HEK293 (cell line): Measurements from ENCODE around the gene C1QL1.

Experiments
- CTCF ChIA-PET: fragments of 350-600 bp; formaldehyde crosslinking; extraction: SDS; loops from one replicate; lab custom pipeline; 2021; ENCODE audit warnings: antibody characterized with exemption; lab: Yijun Ruan, JAX
- POLR2A ChIA-PET: fragments of 300-600 bp; formaldehyde crosslinking; extraction: SDS; loops from one replicate; lab custom pipeline; 2020; ENCODE audit warnings: antibody characterized with exemption, inconsistent platforms; lab: Yijun Ruan, JAX
- H3K27ac ChIP-seq: fragments of 200-500 bp; sonication (Bioruptor generic); 2 replicates; pipeline ENCODE4 v1.5.1; 2014; ENCODE audit warnings: low read depth, low read length, control low read depth, inconsistent platforms; ENCODE audit errors: extremely low read depth
- H3K36me3 ChIP-seq, 2 experiments: fragments of 200-500 bp in 1 of 2; sonication (Bioruptor generic) in 1 of 2; 1 replicate in 1 of 2; 2 replicates in 1 of 2; pipeline ENCODE4 v1.5.1; 2014 to 2017; ENCODE audit warnings: inconsistent platforms in 2 of 2, low read length in 2 of 2; ENCODE audit not compliant: control insufficient read depth in 2 of 2, insufficient read depth in 1 of 2
- H3K4me1 ChIP-seq: fragments of 200-500 bp; sonication (Bioruptor generic); 2 replicates; pipeline ENCODE4 v1.5.1; 2014; ENCODE audit warnings: mild to moderate bottlenecking, low read length, inconsistent platforms; ENCODE audit not compliant: control insufficient read depth, insufficient read depth
- H3K4me3 ChIP-seq: 2 replicates; pipeline ENCODE4 v1.5.1; 2011; ENCODE audit warnings: low read depth, mild to moderate bottlenecking, control low read depth, low read length, moderate library complexity
- H3K9me3 ChIP-seq: fragments of 200-500 bp; sonication (Bioruptor generic); 2 replicates; pipeline ENCODE4 v1.5.1; 2014; ENCODE audit warnings: low read depth, low read length, inconsistent platforms; ENCODE audit not compliant: control insufficient read depth, insufficient read depth
- IKZF3 ChIP-seq: fragments of 450-650 bp; IDR thresholded peaks from 2 replicates; pipeline ENCODE4 v1.5.0; 2018; ENCODE audit warnings: missing biosample characterization, mild to moderate bottlenecking, missing genetic modification characterization, moderate library complexity
- KLF16 ChIP-seq: fragments of 450-650 bp; formaldehyde crosslinking; IDR thresholded peaks from 2 replicates; pipeline ENCODE4 v1.5.1; 2017; ENCODE audit warnings: missing biosample characterization, missing genetic modification characterization
- YY1 ChIP-seq: fragments of 450-650 bp; formaldehyde crosslinking; IDR thresholded peaks from 2 replicates; pipeline ENCODE4 v1.5.1; 2018; ENCODE audit warnings: missing biosample characterization, missing genetic modification characterization
- ZBTB21 ChIP-seq: fragments of 450-650 bp; formaldehyde crosslinking; IDR thresholded peaks from 2 replicates; pipeline ENCODE4 v1.5.1; 2017; ENCODE audit warnings: missing biosample characterization, missing genetic modification characterization
- ZBTB6 ChIP-seq: fragments of 450-650 bp; formaldehyde crosslinking; IDR thresholded peaks from 2 replicates; pipeline ENCODE4 v1.5.1; 2017; ENCODE audit warnings: missing biosample characterization, missing genetic modification characterization
- ZIC2 ChIP-seq: fragments of 450-650 bp; formaldehyde crosslinking; IDR thresholded peaks from 2 replicates; pipeline ENCODE4 v1.5.1; 2016; ENCODE audit warnings: missing biosample characterization, missing genetic modification characterization
- ZNF132 ChIP-seq: fragments of 450-650 bp; formaldehyde crosslinking; IDR thresholded peaks from 2 replicates; pipeline ENCODE4 v1.5.1; 2017; ENCODE audit warnings: missing biosample characterization, missing genetic modification characterization, borderline replicate concordance
- ZNF138 ChIP-seq: fragments of 450-650 bp; formaldehyde crosslinking; IDR thresholded peaks from 2 replicates; pipeline ENCODE4 v1.5.1; 2016; ENCODE audit warnings: missing biosample characterization, missing genetic modification characterization, borderline replicate concordance
- ZNF174 ChIP-seq: fragments of 450-650 bp; formaldehyde crosslinking; IDR thresholded peaks from 2 replicates; pipeline ENCODE4 v1.5.0; 2017; ENCODE audit warnings: missing biosample characterization, mild to moderate bottlenecking, missing genetic modification characterization
- ZNF202 ChIP-seq: fragments of 450-650 bp; formaldehyde crosslinking; IDR thresholded peaks from 2 replicates; pipeline ENCODE4 v1.5.1; 2016; ENCODE audit warnings: missing biosample characterization, missing genetic modification characterization, borderline replicate concordance
- ZNF555 ChIP-seq: fragments of 450-650 bp; formaldehyde crosslinking; conservative IDR thresholded peaks from 2 replicates; pipeline ENCODE4 v1.5.1; 2017; ENCODE audit warnings: missing biosample characterization, mild to moderate bottlenecking, missing genetic modification characterization, inconsistent platforms
- ZNF623 ChIP-seq: fragments of 450-650 bp; formaldehyde crosslinking; IDR thresholded peaks from 2 replicates; pipeline ENCODE4 v1.5.1; 2016; ENCODE audit warnings: missing biosample characterization, missing genetic modification characterization
- ZNF626 ChIP-seq: fragments of 450-650 bp; sonication (Bioruptor Pico); formaldehyde crosslinking; IDR thresholded peaks from 2 replicates; pipeline ENCODE4 v1.5.1; 2018; ENCODE audit warnings: missing biosample characterization, missing genetic modification characterization, inconsistent platforms
- ZNF639 ChIP-seq: fragments of 450-650 bp; formaldehyde crosslinking; IDR thresholded peaks from 2 replicates; pipeline ENCODE4 v1.5.1; 2016; ENCODE audit warnings: missing biosample characterization, missing genetic modification characterization
- ZNF785 ChIP-seq: fragments of 450-650 bp; formaldehyde crosslinking; IDR thresholded peaks from 2 replicates; pipeline ENCODE4 v1.5.1; 2016; ENCODE audit warnings: missing biosample characterization, missing genetic modification characterization
- ZNF792 ChIP-seq: fragments of 450-650 bp; formaldehyde crosslinking; IDR thresholded peaks from 2 replicates; pipeline ENCODE4 v1.5.1; 2016; ENCODE audit warnings: missing biosample characterization, missing genetic modification characterization
- TF ChIP-seq, protein P1 (sequence below): fragments of 450-650 bp; formaldehyde crosslinking; IDR thresholded peaks from 2 replicates; pipeline ENCODE4 v1.5.1; 2017; ENCODE audit warnings: missing biosample characterization, mild to moderate bottlenecking, missing genetic modification characterization, moderate library complexity
- TF ChIP-seq, protein P2 (sequence below): fragments of 450-650 bp; formaldehyde crosslinking; IDR thresholded peaks from 2 replicates; pipeline ENCODE4 v1.5.1; 2017; ENCODE audit warnings: missing biosample characterization, missing genetic modification characterization
- TF ChIP-seq, protein P3 (sequence below): fragments of 450-650 bp; formaldehyde crosslinking; IDR thresholded peaks from 2 replicates; pipeline ENCODE4; 2016; ENCODE audit warnings: missing biosample characterization, missing genetic modification characterization
- TF ChIP-seq, protein P4 (sequence below): fragments of 450-650 bp; formaldehyde crosslinking; IDR thresholded peaks from 2 replicates; pipeline ENCODE4 v1.5.1; 2016; ENCODE audit warnings: missing biosample characterization, missing genetic modification characterization

Gene C1QL1

GRCh38 chr17:45004388-45004787 is 36.3 kb upstream of the C1QL1 start:
- ChIA-PET CTCF (interaction anchor here (0.7 kb wide), 1 partner anchor 343 kb away, joined by 3 read pairs; no protein-coding TSS in a partner anchor), POLR2A (interaction anchor here (0.7 kb wide), 2 partner anchors 84 to 105 kb away, joined by 3 read pairs; a partner anchor contains a TSS)
- Histone ChIP-seq H3K4me1 (peaks cover 3% of the 10 kb centered on the region; the same call in 1 of the 2 replicates), H3K36me3 (no peaks in the 10 kb centered on the region), H3K4me3 (no peak overlapping the region), H3K27ac (no peak overlapping the region), H3K9me3 (0 out of 2 replicates have a peak, but pooled peaks cover under 1% of the 10 kb centered on the region)
- TF ChIP-seq ZNF639 (tag by site-specific recombination) (no peak), ZNF132 (tag by site-specific recombination) (no peak), ZNF785 (tag by site-specific recombination) (no peak), IKZF3 (tag by site-specific recombination) (no peak), ZBTB21 (tag by site-specific recombination) (no peak), ZNF174 (tag by site-specific recombination) (no peak), KLF16 (no peak), ZNF623 (tag by site-specific recombination) (no peak), ZNF555 (tag by site-specific recombination) (no peak), ZBTB6 (no peak), ZNF202 (no peak), YY1 (tag by site-specific recombination) (no peak), ZNF138 (tag by site-specific recombination) (no peak), ZNF626 (tag by site-specific recombination) (no peak), ZNF792 (tag by site-specific recombination) (no peak)
- TF ChIP-seq, protein P1, sequence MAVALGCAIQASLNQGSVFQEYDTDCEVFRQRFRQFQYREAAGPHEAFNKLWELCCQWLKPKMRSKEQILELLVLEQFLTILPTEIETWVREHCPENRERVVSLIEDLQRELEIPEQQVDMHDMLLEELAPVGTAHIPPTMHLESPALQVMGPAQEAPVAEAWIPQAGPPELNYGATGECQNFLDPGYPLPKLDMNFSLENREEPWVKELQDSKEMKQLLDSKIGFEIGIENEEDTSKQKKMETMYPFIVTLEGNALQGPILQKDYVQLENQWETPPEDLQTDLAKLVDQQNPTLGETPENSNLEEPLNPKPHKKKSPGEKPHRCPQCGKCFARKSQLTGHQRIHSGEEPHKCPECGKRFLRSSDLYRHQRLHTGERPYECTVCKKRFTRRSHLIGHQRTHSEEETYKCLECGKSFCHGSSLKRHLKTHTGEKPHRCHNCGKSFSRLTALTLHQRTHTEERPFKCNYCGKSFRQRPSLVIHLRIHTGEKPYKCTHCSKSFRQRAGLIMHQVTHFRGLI, result no peak
- TF ChIP-seq, protein P2, sequence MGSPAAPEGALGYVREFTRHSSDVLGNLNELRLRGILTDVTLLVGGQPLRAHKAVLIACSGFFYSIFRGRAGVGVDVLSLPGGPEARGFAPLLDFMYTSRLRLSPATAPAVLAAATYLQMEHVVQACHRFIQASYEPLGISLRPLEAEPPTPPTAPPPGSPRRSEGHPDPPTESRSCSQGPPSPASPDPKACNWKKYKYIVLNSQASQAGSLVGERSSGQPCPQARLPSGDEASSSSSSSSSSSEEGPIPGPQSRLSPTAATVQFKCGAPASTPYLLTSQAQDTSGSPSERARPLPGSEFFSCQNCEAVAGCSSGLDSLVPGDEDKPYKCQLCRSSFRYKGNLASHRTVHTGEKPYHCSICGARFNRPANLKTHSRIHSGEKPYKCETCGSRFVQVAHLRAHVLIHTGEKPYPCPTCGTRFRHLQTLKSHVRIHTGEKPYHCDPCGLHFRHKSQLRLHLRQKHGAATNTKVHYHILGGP (tag by site-specific recombination), result no peak
- TF ChIP-seq, protein P3, sequence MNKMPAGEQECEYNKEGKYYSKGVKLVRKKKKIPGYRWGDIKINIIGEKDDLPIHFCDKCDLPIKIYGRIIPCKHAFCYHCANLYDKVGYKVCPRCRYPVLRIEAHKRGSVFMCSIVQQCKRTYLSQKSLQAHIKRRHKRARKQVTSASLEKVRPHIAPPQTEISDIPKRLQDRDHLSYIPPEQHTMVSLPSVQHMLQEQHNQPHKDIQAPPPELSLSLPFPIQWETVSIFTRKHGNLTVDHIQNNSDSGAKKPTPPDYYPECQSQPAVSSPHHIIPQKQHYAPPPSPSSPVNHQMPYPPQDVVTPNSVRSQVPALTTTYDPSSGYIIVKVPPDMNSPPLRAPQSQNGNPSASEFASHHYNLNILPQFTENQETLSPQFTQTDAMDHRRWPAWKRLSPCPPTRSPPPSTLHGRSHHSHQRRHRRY, result no peak

- ChIA-PET CTCF (interaction anchor here (0.6 to 1.0 kb wide), 4 partner anchors 8 to 342 kb away, joined by 3 to 4 read pairs (median 3); no protein-coding TSS in a partner anchor), POLR2A (no interaction called here)
- no peak overlapping the region for H3K27ac ChIP-seq
- peaks cover 3% of the 10 kb centered on the region; the same call in 1 of the 2 replicates for H3K4me1 ChIP-seq
- H3K36me3 ChIP-seq, result no peaks in the 10 kb centered on the region
- H3K4me3 ChIP-seq, result no peak overlapping the region
- TF ChIP-seq, protein P4, sequence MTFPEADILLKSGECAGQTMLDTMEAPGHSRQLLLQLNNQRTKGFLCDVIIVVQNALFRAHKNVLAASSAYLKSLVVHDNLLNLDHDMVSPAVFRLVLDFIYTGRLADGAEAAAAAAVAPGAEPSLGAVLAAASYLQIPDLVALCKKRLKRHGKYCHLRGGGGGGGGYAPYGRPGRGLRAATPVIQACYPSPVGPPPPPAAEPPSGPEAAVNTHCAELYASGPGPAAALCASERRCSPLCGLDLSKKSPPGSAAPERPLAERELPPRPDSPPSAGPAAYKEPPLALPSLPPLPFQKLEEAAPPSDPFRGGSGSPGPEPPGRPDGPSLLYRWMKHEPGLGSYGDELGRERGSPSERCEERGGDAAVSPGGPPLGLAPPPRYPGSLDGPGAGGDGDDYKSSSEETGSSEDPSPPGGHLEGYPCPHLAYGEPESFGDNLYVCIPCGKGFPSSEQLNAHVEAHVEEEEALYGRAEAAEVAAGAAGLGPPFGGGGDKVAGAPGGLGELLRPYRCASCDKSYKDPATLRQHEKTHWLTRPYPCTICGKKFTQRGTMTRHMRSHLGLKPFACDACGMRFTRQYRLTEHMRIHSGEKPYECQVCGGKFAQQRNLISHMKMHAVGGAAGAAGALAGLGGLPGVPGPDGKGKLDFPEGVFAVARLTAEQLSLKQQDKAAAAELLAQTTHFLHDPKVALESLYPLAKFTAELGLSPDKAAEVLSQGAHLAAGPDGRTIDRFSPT (tag by site-specific recombination), result no peak
- TF ChIP-seq ZIC2 (tag by site-specific recombination), result 0 out of 2 replicates have a peak, but pooled peaks have one; percentile 9
- TF ChIP-seq, all 188 proteins: peak for 1
- 0 out of 2 replicates have a peak, but pooled peaks cover 2% of the 10 kb centered on the region for H3K9me3 ChIP-seq
Observed at GRCh38 chr17:45003877-45004276, 35.8 kb upstream of the C1QL1 start.
